GM18526 (cell line): ENCODE data around the gene FKBP1B.

ENCODE experiments used
- POLR2A ChIP-seq: IDR thresholded peaks from 3 replicates; pipeline ENCODE4 v1.6.1; 2011; ENCODE audit not compliant: insufficient read length; ENCODE audit errors: extremely low read depth

FKBP1B gene

GRCh38 chr2:24049485-24050021, at the start of gene FKBP1B:
TSS of gene FKBP1B (plus strand) at chr2:24049741. CDS start at chr2:24049850, 109 bp downstream.
- no peak for TF ChIP-seq POLR2A

DNA sequence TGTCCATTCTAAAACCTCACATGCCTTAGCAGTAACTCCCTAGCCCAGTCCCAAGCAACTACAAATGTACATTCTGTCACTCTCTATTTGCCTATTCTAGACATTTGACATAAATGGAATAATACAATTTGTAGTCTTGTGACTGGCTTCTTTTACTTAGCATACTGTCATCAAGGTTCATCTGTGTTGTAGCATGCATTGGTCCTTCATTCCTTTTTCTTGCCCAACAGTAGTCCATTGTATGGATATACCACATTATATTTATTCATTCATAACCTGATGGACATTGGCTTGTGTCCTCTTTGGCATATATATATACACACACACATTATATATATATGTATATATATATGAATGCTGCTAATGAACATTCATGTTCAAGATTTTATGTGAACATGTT, 41.8 kb upstream of the FKBP1B start:
- TF ChIP-seq POLR2A: no peak

GRCh38 chr2:24008672-24009366, 40.7 kb upstream of the FKBP1B start:
- TF ChIP-seq POLR2A: no peak

GRCh38 chr2:24009367-24009679, 40.2 kb upstream of the FKBP1B start:
- TF ChIP-seq POLR2A: no peak

DNA sequence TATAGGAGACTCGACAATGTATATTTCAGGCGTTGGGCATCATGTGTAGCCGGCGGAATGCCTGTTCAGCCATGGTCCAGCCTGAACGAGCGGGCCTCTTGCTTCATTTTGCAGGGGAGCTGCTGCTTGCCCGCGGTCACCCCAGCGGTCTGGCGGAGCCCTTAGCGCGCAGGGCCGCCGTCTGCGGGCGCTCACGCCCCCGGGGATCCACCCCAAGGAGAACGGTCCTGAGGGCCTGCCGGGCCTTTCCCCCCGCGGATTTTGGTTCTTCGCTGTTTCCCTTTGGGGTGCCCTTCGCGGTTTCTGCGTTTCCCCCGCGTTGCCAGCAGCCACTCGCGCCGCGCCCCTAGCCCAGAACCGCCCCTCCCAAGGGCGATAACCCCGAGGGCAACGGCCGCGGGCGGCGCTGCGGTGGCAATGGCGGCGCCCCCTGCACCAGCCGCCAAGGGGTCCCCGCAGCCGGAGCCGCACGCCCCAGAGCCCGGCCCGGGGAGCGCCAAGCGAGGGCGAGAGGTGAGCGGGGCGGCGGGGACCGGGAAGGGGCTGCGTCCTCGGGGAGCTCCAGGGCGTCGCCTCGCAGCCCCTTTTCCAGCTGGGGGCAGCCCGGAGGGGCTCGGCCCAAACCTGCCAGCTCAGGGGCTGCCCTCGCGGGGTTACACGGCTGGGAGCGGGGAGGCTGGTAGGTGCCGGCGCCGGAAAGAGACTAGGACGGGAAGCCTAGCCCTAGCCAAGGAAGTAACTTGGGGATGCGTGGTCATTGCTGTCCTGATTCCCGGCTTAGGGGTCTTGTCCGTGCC, 39.7 kb upstream of the FKBP1B start, which contains the start of gene MFSD2B:
Gene MFSD2B (plus strand): TSS at position 406 of the 797 bp plus-strand sequence. CDS start 12 bp downstream, at position 418.
- no peak for TF ChIP-seq POLR2A

DNA sequence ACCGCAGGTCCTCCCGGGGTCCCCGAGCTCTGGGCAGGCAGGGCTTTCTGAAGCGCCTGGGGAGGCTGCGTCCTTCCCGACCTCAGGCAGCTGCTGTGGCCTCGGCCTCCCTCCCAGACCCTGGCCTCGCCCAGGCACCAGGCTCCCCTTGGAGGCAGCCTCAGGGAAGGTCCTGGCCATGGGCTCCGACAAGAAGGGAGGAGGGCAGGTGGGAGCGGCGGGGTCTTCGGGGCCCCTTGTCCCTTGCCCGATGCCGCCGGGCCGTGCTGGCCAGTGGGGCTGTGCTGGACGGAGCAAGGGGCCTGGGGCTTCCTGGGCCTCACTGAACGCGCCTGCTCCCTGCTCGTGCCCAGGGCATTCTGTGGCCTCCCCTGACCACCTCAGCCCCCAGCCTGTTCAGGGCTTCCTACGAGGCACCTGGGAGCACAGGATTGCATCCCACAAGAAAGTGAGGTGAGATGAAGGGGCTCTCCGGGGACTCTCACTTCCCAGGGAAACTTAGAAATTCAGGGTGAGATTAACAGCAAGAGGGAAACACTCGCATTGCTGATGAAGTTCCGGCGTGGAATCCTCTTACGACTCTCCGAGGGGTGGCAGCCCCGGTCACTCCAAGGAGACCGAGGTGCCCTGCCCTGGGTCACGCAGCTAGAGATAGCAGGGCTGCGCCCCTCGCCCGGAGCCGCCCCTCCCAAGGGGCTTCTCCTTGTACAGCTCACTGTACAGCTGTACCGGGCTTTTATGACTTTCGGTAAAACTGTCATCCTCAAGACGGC, 38.9 kb upstream of the FKBP1B start:
- no peak for TF ChIP-seq POLR2A

DNA sequence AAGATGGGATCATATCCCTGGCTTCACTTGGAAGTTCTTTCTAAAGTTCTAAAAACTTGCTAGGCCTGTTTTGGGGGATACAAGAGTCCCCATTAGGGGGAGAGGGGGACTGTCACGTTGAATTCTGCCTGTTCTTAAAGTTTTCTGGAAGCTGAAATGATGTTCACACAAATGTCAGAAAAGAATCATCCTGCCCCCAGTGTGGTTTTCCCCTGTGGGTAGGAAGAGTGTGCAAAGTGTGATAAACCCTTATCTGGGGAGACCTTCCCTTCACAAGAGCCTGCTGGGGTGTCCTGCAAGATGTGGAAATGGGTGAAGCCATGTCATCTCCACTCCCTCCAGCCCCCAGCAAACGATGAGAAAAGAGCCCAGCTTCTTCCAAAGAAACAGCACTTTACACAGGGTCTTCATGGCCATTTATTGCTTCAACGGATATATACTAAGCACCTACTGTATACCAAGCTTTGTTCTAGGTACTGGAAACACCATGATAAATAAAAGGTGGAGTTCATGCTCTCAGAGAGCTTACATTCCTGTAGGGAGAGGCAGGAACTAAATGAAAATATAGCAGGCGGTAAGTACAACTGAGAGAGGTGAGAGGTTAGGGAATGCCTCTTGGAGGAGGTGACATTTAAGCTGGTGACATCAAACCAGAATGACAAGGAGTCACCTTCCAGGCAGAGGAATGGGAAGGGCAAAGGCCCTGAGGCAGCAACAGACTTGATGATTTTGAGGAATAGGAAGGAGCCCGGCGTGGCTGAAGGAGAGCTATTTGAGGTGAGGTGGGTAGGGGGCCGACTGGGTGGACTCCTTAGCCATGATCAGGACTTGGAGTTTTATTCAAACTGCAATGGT, 38.1 kb upstream of the FKBP1B start:
- TF ChIP-seq POLR2A: no peak

DNA sequence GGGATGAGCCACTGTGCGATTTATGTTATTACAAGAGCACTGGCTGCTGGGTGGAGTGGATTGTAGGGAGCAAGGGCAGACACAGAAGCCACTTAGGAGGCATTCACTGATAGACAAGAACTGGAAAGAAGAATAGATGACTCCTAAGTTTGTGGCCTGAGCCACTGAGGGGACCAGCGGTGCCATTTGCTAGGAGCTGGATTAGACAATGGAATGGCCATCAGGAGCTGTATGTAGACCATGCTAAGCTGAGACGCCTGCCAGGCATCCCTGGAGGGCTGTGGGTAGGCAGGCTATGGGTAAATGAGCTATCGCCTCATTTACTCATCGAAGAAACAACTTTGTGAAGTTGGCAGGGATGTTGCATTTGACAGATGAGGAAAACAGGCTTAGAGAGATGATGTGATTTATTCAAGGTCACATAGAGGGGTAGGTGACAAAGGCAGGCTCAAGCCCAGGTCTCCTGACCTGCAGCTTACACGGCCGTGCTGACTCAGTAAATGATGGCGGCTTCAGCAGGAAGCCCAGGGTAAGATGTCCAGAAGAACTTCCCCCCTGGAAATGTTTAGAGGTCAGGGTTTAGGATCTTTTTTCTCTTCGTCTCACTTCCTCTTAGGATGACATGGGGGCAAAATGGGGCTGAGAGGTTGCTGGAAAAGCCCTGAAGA, 36.9 kb upstream of the FKBP1B start:
- no peak for TF ChIP-seq POLR2A

DNA sequence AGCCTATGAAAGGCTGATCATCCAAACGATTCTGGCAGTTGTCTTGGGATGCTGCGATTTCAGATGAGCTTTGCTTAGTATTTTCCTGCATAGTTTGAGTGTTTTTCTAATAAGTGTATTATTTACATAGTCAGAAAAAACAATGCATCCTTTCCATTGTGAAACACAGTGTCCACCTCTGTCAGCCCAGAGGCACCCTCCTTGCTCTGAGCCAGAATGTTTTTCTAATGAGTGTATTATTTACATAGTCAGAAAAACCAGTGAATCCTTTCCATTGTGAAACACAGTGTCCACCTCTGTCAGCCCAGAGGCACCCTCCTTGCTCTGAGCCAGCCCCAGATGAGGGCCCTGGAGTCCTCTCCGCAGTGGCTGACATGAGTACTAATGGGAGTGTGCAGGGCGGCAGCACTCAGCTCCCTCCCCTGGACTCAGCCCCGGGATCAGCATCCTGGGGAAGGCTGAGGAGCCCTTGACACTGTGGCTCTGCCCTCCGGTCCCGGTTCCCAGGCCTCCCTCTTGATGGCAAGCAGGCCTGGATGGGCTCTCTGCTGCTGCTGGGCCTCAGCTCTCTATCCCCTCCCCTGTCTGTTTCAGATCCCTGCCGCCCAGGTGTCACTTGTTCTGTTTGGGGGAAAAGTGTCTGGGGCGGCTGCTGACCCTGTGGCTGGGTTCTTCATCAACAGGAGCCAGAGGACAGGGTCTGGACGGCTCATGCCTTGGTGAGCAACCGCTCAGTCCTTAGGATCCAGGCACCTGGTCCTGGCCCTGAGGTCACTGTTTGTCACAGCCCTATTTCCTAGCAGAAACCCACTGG, 33.8 kb upstream of the FKBP1B start:
- TF ChIP-seq POLR2A: no peak

DNA sequence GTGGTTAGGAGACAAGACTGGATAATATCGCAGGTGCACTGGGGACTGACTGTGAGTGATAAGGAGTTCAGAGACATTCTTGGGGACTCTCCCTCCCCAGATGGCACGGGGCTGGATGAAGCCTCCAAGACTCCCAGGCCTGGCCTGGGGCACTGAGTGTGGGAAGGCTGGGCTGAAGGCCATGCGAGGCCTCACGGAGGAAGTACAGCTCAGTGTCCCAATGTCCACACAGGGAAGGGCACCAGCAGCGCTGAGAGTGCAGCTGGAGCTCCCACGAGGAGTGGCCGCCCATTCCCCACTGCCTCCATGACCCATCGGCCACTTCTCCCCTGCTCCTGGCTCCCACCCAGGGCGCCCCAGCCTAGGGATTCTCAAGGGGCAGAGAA, 33.2 kb upstream of the FKBP1B start:
- no peak for TF ChIP-seq POLR2A

- no peak for TF ChIP-seq POLR2A
Observed at GRCh38 chr2:24016853-24017703, 32.5 kb upstream of the FKBP1B start.

DNA sequence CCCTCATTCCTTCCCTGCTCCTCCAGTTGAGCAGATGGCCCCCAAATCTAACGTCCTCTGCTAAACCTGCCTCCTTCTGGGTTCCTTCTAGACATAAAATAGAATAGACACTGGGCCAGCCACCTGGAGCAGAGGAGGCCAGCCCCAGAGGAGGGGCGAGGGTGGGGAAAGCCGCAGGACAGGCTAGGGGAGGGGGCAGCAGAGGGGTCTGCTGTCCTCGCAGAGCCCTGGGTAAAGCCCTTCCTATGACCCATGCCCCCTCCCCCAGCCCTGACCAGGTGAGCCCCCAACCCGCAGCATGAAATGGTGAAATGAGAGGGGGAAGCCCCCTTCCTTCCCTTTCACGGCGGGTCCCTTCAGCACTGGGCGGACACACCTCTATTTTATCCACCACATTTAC, 31.8 kb upstream of the FKBP1B start:
- no peak for TF ChIP-seq POLR2A

GRCh38 chr2:24018241-24018640, 31.3 kb upstream of the FKBP1B start:
- TF ChIP-seq POLR2A: no peak

GRCh38 chr2:24019729-24020128, 29.8 kb upstream of the FKBP1B start:
- no peak for TF ChIP-seq POLR2A
